Measurements from ENCODE around the gene BEAN1. TPM values are rescaled to one million over a fixed set of nuclear protein-coding genes. Genes with fewer than 3 reads are reported as not detected.

BEAN1 gene
- total RNA-seq, 1 donor from 2014 or later = 1.2 TPM

DNA sequence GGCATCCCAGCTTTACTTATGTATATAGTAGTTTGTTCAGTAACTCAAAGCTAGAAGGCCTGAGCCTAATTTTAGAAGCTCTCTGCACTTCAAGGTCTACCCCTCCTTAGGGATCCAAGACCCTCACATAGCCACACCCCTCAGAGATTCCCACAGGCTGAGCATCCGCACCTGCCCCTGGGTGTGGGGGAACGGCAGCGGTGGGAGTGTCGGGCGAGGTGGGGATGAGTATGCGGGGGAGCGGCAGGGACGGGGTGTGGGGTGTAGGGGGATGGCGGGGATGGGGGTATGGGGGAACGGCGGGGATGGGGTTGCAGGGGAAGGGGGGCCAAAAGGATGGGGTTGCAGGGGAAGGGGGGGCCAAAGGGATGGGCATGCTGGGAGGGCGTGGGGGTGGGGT, 24.9 kb upstream of the BEAN1 start:
- H3K4me1 ChIP-seq (ENCODE audit: insufficient read depth, low read length) = peaks cover 3% of the 10 kb centered on the region
- Mint-ChIP-seq H3K36me3 (ENCODE audit: low read depth, unreplicated experiment) (peaks cover 4% of the 10 kb centered on the region), H3K4me1 (ENCODE audit: low read depth, unreplicated experiment) (peaks cover 2% of the 10 kb centered on the region), H3K9me3 (ENCODE audit: unreplicated experiment) (peaks cover 3% of the 10 kb centered on the region), H3K4me3 (ENCODE audit: unreplicated experiment) (no peak overlapping the region), H3K27ac (ENCODE audit: unreplicated experiment) (no peak overlapping the region), H3K27me3 (ENCODE audit: low read depth, unreplicated experiment) (peaks cover 14% of the 10 kb centered on the region)
- DNase-seq (ENCODE audit: low read depth) (no peak), FAIRE-seq (no peak)
- no peak overlapping the region for H3K4me3 ChIP-seq (ENCODE audit: insufficient read depth, low read depth, low read length)
- H3K36me3 ChIP-seq (ENCODE audit: insufficient read depth, low read length) = no peaks in the 10 kb centered on the region
- no peak overlapping the region for H2AFZ ChIP-seq (ENCODE audit: low read depth, low read length)
- no peak overlapping the region for H3K9ac ChIP-seq (ENCODE audit: low read length)
- H3K27ac ChIP-seq (ENCODE audit: low read depth, low read length) = no peak overlapping the region
- peaks cover 7% of the 10 kb centered on the region for H3K9me3 ChIP-seq (ENCODE audit: insufficient read depth, low read depth, low read length)
- no peak overlapping the region for H3K4me2 ChIP-seq (ENCODE audit: low read length)
- TF ChIP-seq EZH2 (IDR thresholded peaks at IDR 0.05; ENCODE audit: insufficient read depth, low read length) = no peak
- TF ChIP-seq, protein P1, sequence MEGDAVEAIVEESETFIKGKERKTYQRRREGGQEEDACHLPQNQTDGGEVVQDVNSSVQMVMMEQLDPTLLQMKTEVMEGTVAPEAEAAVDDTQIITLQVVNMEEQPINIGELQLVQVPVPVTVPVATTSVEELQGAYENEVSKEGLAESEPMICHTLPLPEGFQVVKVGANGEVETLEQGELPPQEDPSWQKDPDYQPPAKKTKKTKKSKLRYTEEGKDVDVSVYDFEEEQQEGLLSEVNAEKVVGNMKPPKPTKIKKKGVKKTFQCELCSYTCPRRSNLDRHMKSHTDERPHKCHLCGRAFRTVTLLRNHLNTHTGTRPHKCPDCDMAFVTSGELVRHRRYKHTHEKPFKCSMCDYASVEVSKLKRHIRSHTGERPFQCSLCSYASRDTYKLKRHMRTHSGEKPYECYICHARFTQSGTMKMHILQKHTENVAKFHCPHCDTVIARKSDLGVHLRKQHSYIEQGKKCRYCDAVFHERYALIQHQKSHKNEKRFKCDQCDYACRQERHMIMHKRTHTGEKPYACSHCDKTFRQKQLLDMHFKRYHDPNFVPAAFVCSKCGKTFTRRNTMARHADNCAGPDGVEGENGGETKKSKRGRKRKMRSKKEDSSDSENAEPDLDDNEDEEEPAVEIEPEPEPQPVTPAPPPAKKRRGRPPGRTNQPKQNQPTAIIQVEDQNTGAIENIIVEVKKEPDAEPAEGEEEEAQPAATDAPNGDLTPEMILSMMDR (IDR thresholded peaks at IDR 0.05; ENCODE audit: insufficient read depth, low read depth, low read length) = no peak
- H4K20me1 ChIP-seq (ENCODE audit: insufficient read depth, low read length) = no peaks in the 10 kb centered on the region
- no peaks in the 10 kb centered on the region for H3K79me2 ChIP-seq (ENCODE audit: insufficient read depth, low read length)
- H3K27me3 ChIP-seq (ENCODE audit: insufficient read depth, low read length) = no peaks in the 10 kb centered on the region

DNA sequence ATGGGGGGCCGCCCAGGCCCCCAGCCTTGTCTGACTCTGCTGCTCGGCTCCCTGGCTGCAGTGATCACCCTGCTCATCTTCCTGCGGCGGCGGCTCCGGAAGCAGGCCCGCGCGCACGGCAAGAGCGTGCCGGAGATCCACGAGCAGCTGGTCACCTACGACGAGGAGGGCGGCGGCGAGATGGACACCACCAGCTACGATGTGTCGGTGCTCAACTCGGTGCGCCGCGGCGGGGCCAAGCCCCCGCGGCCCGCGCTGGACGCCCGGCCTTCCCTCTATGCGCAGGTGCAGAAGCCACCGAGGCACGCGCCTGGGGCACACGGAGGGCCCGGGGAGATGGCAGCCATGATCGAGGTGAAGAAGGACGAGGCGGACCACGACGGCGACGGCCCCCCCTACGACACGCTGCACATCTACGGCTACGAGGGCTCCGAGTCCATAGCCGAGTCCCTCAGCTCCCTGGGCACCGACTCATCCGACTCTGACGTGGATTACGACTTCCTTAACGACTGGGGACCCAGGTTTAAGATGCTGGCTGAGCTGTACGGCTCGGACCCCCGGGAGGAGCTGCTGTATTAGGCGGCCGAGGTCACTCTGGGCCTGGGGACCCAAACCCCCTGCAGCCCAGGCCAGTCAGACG, 24.4 kb upstream of the BEAN1 start:
- H3K27me3 Mint-ChIP-seq (ENCODE audit: low read depth, unreplicated experiment) = peaks cover 14% of the 10 kb centered on the region
- no peak overlapping the region for H3K4me2 ChIP-seq (ENCODE audit: low read length)
- H3K4me3 Mint-ChIP-seq (ENCODE audit: unreplicated experiment) = no peak overlapping the region
- peaks cover 4% of the 10 kb centered on the region for H3K36me3 Mint-ChIP-seq (ENCODE audit: low read depth, unreplicated experiment)
- no peak overlapping the region for H3K4me3 ChIP-seq (ENCODE audit: insufficient read depth, low read depth, low read length)
- FAIRE-seq (no peak), DNase-seq (ENCODE audit: low read depth) (no peak)
- no peak overlapping the region for H3K27ac ChIP-seq (ENCODE audit: low read depth, low read length)
- H3K9me3 ChIP-seq (ENCODE audit: insufficient read depth, low read depth, low read length) = peaks cover 7% of the 10 kb centered on the region
- H3K36me3 ChIP-seq (ENCODE audit: insufficient read depth, low read length) = no peaks in the 10 kb centered on the region
- H2AFZ ChIP-seq (ENCODE audit: low read depth, low read length) = no peak overlapping the region
- no peaks in the 10 kb centered on the region for H3K79me2 ChIP-seq (ENCODE audit: insufficient read depth, low read length)
- no peak overlapping the region for H3K9ac ChIP-seq (ENCODE audit: low read length)
- H4K20me1 ChIP-seq (ENCODE audit: insufficient read depth, low read length) = no peaks in the 10 kb centered on the region
- H3K9me3 Mint-ChIP-seq (ENCODE audit: unreplicated experiment) = peaks cover 3% of the 10 kb centered on the region
- peaks cover 3% of the 10 kb centered on the region for H3K4me1 Mint-ChIP-seq (ENCODE audit: low read depth, unreplicated experiment)
- peaks cover 5% of the 10 kb centered on the region for H3K4me1 ChIP-seq (ENCODE audit: insufficient read depth, low read length)
- no peak overlapping the region for H3K27ac Mint-ChIP-seq (ENCODE audit: unreplicated experiment)
- H3K27me3 ChIP-seq (ENCODE audit: insufficient read depth, low read length) = no peaks in the 10 kb centered on the region
- TF ChIP-seq, protein P1 (IDR thresholded peaks at IDR 0.05; ENCODE audit: insufficient read depth, low read depth, low read length) = no peak
- no peak for TF ChIP-seq EZH2 (IDR thresholded peaks at IDR 0.05; ENCODE audit: insufficient read depth, low read length)

DNA sequence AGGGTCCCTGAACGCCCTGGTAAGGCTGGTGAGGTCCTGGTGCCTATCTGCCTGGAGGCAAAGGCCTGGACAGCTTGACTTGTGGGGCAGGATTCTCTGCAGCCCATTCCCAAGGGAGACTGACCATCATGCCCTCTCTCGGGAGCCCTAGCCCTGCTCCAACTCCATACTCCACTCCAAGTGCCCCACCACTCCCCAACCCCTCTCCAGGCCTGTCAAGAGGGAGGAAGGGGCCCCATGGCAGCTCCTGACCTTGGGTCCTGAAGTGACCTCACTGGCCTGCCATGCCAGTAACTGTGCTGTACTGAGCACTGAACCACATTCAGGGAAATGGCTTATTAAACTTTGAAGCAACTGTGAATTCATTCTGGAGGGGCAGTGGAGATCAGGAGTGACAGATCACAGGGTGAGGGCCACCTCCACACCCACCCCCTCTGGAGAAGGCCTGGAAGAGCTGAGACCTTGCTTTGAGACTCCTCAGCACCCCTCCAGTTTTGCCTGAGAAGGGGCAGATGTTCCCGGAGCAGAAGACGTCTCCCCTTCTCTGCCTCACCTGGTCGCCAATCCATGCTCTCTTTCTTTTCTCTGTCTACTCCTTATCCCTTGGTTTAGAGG, 23.5 kb upstream of the BEAN1 start:
- peaks cover 14% of the 10 kb centered on the region for H3K4me1 ChIP-seq (ENCODE audit: insufficient read depth, low read length)
- no peaks in the 10 kb centered on the region for H3K27me3 ChIP-seq (ENCODE audit: insufficient read depth, low read length)
- H4K20me1 ChIP-seq (ENCODE audit: insufficient read depth, low read length) = no peaks in the 10 kb centered on the region
- no peak overlapping the region for H3K27ac ChIP-seq (ENCODE audit: low read depth, low read length)
- FAIRE-seq = no peak
- DNase-seq (ENCODE audit: low read depth) = no peak
- H3K79me2 ChIP-seq (ENCODE audit: insufficient read depth, low read length) = no peaks in the 10 kb centered on the region
- no peak overlapping the region for H3K9ac ChIP-seq (ENCODE audit: low read length)
- H3K36me3 Mint-ChIP-seq (ENCODE audit: low read depth, unreplicated experiment) = peaks cover 4% of the 10 kb centered on the region
- peaks cover 7% of the 10 kb centered on the region for H3K9me3 ChIP-seq (ENCODE audit: insufficient read depth, low read depth, low read length)
- H3K9me3 Mint-ChIP-seq (ENCODE audit: unreplicated experiment) = peaks cover 3% of the 10 kb centered on the region
- no peak overlapping the region for H3K27ac Mint-ChIP-seq (ENCODE audit: unreplicated experiment)
- H3K4me3 Mint-ChIP-seq (ENCODE audit: unreplicated experiment) = no peak overlapping the region
- no peak overlapping the region for H2AFZ ChIP-seq (ENCODE audit: low read depth, low read length)
- no peak for TF ChIP-seq EZH2 (IDR thresholded peaks at IDR 0.05; ENCODE audit: insufficient read depth, low read length)
- TF ChIP-seq, protein P1 (IDR thresholded peaks at IDR 0.05; ENCODE audit: insufficient read depth, low read depth, low read length) = no peak
- H3K36me3 ChIP-seq (ENCODE audit: insufficient read depth, low read length) = no peaks in the 10 kb centered on the region
- H3K4me3 ChIP-seq (ENCODE audit: insufficient read depth, low read depth, low read length) = no peak overlapping the region
- H3K27me3 Mint-ChIP-seq (ENCODE audit: low read depth, unreplicated experiment) = peaks cover 14% of the 10 kb centered on the region
- no peak overlapping the region for H3K4me2 ChIP-seq (ENCODE audit: low read length)
- peaks cover 12% of the 10 kb centered on the region for H3K4me1 Mint-ChIP-seq (ENCODE audit: low read depth, unreplicated experiment)

Data from astrocyte (in vitro differentiated cells and primary cell).